GM10266 (cell line): ENCODE measurements around the gene NOTUM.

ENCODE experiments used
- DNase-seq: peaks from one replicate; pipeline ENCODE4 v3.0.0; 2012; ENCODE audit errors: extremely low spot score
- TF ChIP-seq, protein P1 (sequence below): IDR thresholded peaks from 2 replicates; pipeline ENCODE4 v1.5.1; 2012; ENCODE audit warnings: mild to moderate bottlenecking, low read depth; ENCODE audit not compliant: control insufficient read depth, insufficient read depth; ENCODE audit errors: missing control alignments

NOTUM gene

GRCh38 chr17:81968850-81969812, 8.1 kb upstream of the NOTUM start:
- TF ChIP-seq, protein P1, sequence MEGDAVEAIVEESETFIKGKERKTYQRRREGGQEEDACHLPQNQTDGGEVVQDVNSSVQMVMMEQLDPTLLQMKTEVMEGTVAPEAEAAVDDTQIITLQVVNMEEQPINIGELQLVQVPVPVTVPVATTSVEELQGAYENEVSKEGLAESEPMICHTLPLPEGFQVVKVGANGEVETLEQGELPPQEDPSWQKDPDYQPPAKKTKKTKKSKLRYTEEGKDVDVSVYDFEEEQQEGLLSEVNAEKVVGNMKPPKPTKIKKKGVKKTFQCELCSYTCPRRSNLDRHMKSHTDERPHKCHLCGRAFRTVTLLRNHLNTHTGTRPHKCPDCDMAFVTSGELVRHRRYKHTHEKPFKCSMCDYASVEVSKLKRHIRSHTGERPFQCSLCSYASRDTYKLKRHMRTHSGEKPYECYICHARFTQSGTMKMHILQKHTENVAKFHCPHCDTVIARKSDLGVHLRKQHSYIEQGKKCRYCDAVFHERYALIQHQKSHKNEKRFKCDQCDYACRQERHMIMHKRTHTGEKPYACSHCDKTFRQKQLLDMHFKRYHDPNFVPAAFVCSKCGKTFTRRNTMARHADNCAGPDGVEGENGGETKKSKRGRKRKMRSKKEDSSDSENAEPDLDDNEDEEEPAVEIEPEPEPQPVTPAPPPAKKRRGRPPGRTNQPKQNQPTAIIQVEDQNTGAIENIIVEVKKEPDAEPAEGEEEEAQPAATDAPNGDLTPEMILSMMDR = no peak
- no peak for DNase-seq

DNA sequence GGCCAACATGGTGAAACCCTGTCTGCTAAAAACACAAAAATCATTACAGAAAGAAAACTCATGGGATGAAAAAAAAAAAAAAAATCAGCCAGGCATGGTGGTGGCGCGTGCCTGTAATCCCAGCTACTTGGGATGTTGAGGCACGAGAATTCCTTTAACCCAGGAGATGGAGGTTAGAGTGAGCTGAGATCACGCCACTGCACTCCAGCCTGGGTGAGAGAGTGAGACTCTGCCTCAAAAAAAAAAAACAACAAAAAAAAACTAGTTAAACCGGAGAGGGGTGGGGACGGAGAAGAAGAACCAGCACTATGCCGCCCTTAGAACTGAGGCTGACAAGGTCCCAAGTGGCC, 7.4 kb upstream of the NOTUM start:
- DNase-seq = no peak
- TF ChIP-seq, protein P1 = no peak

GRCh38 chr17:81967533-81968395, 6.8 kb upstream of the NOTUM start:
- TF ChIP-seq, protein P1 = no peak
- DNase-seq = peak; percentile 97

- no peak for DNase-seq
- TF ChIP-seq, protein P1 = no peak
Measured at GRCh38 chr17:81967244-81967532, 6.2 kb upstream of the NOTUM start.

DNA sequence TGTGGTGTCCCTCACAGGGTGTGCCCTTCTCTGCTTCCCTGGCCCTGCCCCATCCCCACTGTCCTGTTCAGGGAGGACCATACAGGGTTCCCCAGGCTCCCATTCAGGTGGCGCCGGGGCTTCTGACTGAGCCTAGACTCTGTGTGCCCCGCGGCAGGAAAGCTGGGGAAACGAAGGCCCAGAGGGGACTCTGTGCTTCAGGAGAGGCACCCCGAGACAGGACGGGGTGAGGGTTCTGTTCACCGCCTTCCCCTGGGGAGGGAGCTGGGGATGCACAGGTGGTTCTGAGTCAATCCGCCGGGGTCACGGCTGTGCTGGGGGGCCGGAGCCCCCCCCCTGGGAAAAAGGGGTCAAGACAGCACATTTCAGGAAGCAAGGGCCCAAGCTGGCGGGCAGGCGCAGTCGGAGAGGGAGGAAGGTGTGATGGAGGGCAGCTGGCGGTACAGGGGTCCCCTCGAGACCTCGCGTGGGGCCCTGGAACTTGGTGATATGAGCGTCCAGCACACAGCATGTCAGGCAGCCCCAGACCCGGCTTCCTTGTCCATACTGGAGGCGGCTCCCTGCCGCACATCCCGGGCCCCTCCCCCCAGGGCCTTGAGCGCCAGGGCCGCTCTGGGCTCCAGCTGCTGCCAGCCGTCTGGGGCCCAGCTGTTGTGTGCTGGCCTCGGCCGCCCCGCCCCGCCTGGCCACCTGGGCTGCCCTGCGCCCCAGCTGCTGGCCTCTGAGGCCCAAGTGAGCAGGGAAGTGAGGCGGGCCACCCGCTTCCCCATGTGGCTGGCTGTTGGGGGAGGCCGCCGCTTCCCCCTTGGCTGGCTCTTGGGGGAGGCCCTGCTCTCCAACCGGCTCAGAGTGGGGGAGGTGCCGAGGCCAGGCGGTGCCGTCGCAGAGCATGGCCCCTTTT, 5.6 kb upstream of the NOTUM start:
- TF ChIP-seq, protein P1 = no peak
- DNase-seq = no peak

- TF ChIP-seq, protein P1 = no peak
- no peak for DNase-seq
Measured at GRCh38 chr17:81964081-81964849, 3.3 kb upstream of the NOTUM start.
